Panc1 (cell line): ENCODE data around the gene PUS3. TPM values are rescaled to one million over a fixed set of nuclear protein-coding genes. Genes with fewer than 3 reads are reported as not detected.

Experiments
- ATAC-seq: fragments of 200-7000 bp; cut with Tn5 transposase; 2 replicates; pipeline ENCODE4 v1.9.1; 2020; ENCODE audit warnings: mild to moderate bottlenecking, moderate library complexity
- BruUV-seq: library from RNA; stranded (reverse); fragments of 400-500 nt; replicated peaks from 2 replicates; lab custom pipeline; 2021; lab: Mats Ljungman, UMichigan
- CTCF ChIA-PET: fragments of 300-600 bp; sonication (Branson Sonifier 250); formaldehyde crosslinking; loops from one replicate; lab custom pipeline; 2022; ENCODE audit warnings: antibody characterized with exemption; lab: Charles Lee
- POLR2A ChIA-PET: fragments of 300-600 bp; sonication (Branson Sonifier 250); formaldehyde crosslinking; loops from one replicate; lab custom pipeline; 2022; ENCODE audit warnings: antibody characterized with exemption; lab: Charles Lee
- DNase-seq: peaks from one replicate; pipeline ENCODE4 v3.0.0-alpha.2; 2010; ENCODE audit warnings: low read depth, low spot score
- H3K27ac ChIP-seq: 2 replicates; pipeline ENCODE4 v1.5.1; 2011; ENCODE audit warnings: mild to moderate bottlenecking, low read length, inconsistent platforms
- H3K27me3 ChIP-seq: fragments of 200-500 bp; sonication (Bioruptor generic); 2 replicates; pipeline ENCODE4 v1.6.0; 2014; ENCODE audit warnings: low read length, inconsistent platforms; ENCODE audit not compliant: control insufficient read depth, insufficient read depth
- H3K36me3 ChIP-seq: fragments of 200-500 bp; sonication (Bioruptor generic); 2 replicates; pipeline ENCODE4 v1.5.1; 2014; ENCODE audit warnings: inconsistent platforms, mild to moderate bottlenecking, low read length, moderate library complexity; ENCODE audit not compliant: control insufficient read depth, insufficient read depth
- H3K4me1 ChIP-seq: 2 replicates; pipeline ENCODE4 v1.5.1; 2011; ENCODE audit warnings: inconsistent platforms, mild to moderate bottlenecking, low read length, moderate library complexity; ENCODE audit not compliant: control insufficient read depth, insufficient read depth
- H3K4me3 ChIP-seq, 2 experiments: 2 replicates each; pipeline ENCODE4 v1.5.1; 2011 to 2012; ENCODE audit warnings: low read depth in 2 of 2, low read length in 2 of 2, mild to moderate bottlenecking in 2 of 2, inconsistent platforms in 1 of 2, moderate library complexity in 1 of 2
- H3K9me3 ChIP-seq: fragments of 200-500 bp; sonication (Bioruptor generic); 2 replicates; pipeline ENCODE4 v1.5.1; 2014; ENCODE audit warnings: low read depth, mild to moderate bottlenecking, inconsistent platforms, low read length, moderate library complexity; ENCODE audit not compliant: control insufficient read depth, insufficient read depth
- POLR2AphosphoS5 ChIP-seq: IDR thresholded peaks from 2 replicates; pipeline ENCODE4 v1.6.1; 2012; ENCODE audit warnings: mild to moderate bottlenecking, low read depth, low read length, moderate library complexity
- REST ChIP-seq, 2 experiments: IDR thresholded peaks; 2 replicates each; pipeline ENCODE4 v1.6.1; 2011 to 2012; ENCODE audit warnings: low read depth in 2 of 2, control low read depth in 1 of 2, low read length in 1 of 2, mild to moderate bottlenecking in 1 of 2, moderate library complexity in 1 of 2; ENCODE audit not compliant: insufficient read depth in 1 of 2
- SIN3A ChIP-seq: IDR thresholded peaks from 2 replicates; pipeline ENCODE4 v1.6.1; 2012; ENCODE audit warnings: low read depth, mild to moderate bottlenecking, low read length, moderate library complexity, borderline replicate concordance; ENCODE audit not compliant: insufficient read depth
- TCF7L2 ChIP-seq: IDR thresholded peaks from 2 replicates; pipeline ENCODE4 v1.6.1; 2011; ENCODE audit warnings: mild to moderate bottlenecking, low read depth, low read length, inconsistent platforms
- in situ Hi-C: cut with HindIII; loops from 2 replicates; pipeline ENCODE4 v1.10.0; 2016; ENCODE audit warnings: low sequenced_read_pairs, low pct_unique_long_range_greater_than_20kb
- intact Hi-C: fragments of 100-400 bp; cut with micrococcal nuclease; formaldehyde crosslinking; loops from one replicate; pipeline ENCODE4 v1.10.0; 2022; ENCODE audit not compliant: unreplicated experiment
- total RNA-seq: library from RNA; stranded (reverse); gene quantifications from one replicate; pipeline ENCODE4 v1.2.1, GENCODE V29; 2021; ENCODE audit not compliant: unreplicated experiment
- TF ChIP-seq, protein P1 (sequence below): fragments of 450-650 bp; IDR thresholded peaks from 2 replicates; pipeline ENCODE4 v1.5.1; 2017; ENCODE audit warnings: mild to moderate bottlenecking

PUS3 gene
- total RNA-seq, 1 experiment from 2014 or later = 15.1 TPM

GRCh38 chr11:125918140-125918840, 15.3 kb upstream of the PUS3 start:
- Histone ChIP-seq H3K4me1 (no peaks in the 10 kb centered on the region), H3K4me3 (no peak overlapping the region), H3K27me3 (peaks cover 25% of the 10 kb centered on the region), H3K9me3 (no peaks in the 10 kb centered on the region), H3K36me3 (no peaks in the 10 kb centered on the region), H3K27ac (no peak overlapping the region)
- POLR2A ChIA-PET = no interaction called here
- DNase-seq (no peak), ATAC-seq (no peak)
- CTCF ChIA-PET = no interaction called here
- TF ChIP-seq REST (IDR thresholded peaks at IDR 0.05; ENCODE audit: insufficient read depth in 1 of 2, low read depth in 2 of 2, low read length in 1 of 2) (no peak), POLR2AphosphoS5 (no peak), SIN3A (no peak), TCF7L2 (no peak)
- TF ChIP-seq, protein P1, sequence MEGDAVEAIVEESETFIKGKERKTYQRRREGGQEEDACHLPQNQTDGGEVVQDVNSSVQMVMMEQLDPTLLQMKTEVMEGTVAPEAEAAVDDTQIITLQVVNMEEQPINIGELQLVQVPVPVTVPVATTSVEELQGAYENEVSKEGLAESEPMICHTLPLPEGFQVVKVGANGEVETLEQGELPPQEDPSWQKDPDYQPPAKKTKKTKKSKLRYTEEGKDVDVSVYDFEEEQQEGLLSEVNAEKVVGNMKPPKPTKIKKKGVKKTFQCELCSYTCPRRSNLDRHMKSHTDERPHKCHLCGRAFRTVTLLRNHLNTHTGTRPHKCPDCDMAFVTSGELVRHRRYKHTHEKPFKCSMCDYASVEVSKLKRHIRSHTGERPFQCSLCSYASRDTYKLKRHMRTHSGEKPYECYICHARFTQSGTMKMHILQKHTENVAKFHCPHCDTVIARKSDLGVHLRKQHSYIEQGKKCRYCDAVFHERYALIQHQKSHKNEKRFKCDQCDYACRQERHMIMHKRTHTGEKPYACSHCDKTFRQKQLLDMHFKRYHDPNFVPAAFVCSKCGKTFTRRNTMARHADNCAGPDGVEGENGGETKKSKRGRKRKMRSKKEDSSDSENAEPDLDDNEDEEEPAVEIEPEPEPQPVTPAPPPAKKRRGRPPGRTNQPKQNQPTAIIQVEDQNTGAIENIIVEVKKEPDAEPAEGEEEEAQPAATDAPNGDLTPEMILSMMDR = no peak
- no TSS peak for BruUV-seq
- intact Hi-C loops = no loop called here
- in situ Hi-C loops = loop anchor here (25.0 kb wide), 1 partner anchor 169 kb away; no protein-coding TSS in a partner anchor

DNA sequence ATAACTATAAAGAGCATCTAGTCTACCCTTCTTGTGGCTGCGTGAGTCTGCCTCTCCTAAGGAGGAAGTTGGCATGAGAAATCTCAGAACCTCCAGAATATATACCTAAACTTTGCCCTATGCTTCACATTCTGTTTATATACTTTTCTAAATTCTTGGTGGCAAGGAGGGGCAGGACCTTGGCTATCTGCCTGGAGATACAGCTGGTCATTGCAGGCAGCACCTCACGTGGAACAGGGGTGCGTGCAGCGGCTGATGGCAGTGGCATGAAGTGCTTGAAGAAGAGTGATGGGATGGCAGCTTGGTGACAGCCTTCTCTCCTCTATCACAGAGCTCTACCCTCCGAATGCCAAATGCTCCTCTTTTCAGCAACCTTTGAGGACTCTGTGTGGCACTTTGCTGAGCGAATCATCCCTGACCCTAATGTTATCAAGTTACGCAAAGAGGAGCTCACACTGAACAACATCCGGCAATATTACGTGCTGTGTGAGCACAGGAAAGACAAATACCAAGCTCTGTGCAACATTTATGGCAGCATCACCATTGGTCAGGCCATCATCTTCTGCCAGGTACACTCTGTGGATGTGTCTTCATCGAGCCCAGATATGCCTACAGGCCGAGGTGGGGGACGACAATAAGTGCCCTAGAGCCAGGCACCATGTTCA, 13.8 kb upstream of the PUS3 start:
- no peak for TF ChIP-seq POLR2AphosphoS5
- TF ChIP-seq, protein P1 = no peak
- no peak for TF ChIP-seq REST (IDR thresholded peaks at IDR 0.05; ENCODE audit: insufficient read depth in 1 of 2, low read depth in 2 of 2, low read length in 1 of 2)
- no peak for TF ChIP-seq TCF7L2
- TF ChIP-seq SIN3A = no peak
- ATAC-seq = no peak
- peaks cover 25% of the 10 kb centered on the region for H3K27me3 ChIP-seq
- H3K4me3 ChIP-seq = no peak overlapping the region
- intact Hi-C loops (no loop called here), in situ Hi-C loops (loop anchor here (25.0 kb wide), 1 partner anchor 170 kb away; no protein-coding TSS in a partner anchor)
- H3K27ac ChIP-seq = no peak overlapping the region
- no peaks in the 10 kb centered on the region for H3K4me1 ChIP-seq
- H3K36me3 ChIP-seq = no peaks in the 10 kb centered on the region
- DNase-seq = no peak
- BruUV-seq = no TSS peak
- ChIA-PET POLR2A (interaction anchor here (0.6 kb wide), 1 partner anchor 303 kb away, joined by 4 read pairs; no protein-coding TSS in a partner anchor), CTCF (no interaction called here)
- no peaks in the 10 kb centered on the region for H3K9me3 ChIP-seq
